ENCODE measurements around the gene RBM14.

The RBM14 gene

DNA sequence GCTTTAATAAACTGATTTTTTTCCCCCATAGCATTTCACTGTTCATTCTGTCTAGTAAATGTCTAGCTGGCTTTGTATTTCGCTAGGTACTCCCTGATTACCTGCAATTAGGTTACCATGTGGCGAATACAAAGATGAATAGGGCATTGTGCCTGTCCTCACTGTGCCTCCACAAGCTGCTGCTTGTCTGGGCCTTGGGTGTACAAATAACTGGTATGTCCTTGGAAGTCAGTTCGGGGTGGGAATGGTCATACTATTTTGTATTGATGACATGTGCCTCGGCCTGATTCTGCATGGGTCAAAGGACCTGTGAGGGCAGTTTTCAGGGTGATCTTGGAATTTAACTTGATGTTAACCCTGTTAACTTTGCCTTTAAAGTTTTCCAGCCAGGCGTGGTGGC, 33.5 kb downstream of the RBM14 start:
- Histone ChIP-seq H3K4me3 (ENCODE audit: low read depth in 1 of 2, low read length in 2 of 2) (no peak overlapping the region), H3K9me3 (ENCODE audit: insufficient read depth, low read length, severe bottlenecking) (no peaks in the 10 kb centered on the region), H3K9ac (ENCODE audit: low read depth, low read length) (no peak overlapping the region), H3K4me2 (ENCODE audit: insufficient read depth, low read length) (no peak overlapping the region), H3K36me3 (ENCODE audit: insufficient read depth, low read length) (peaks cover 84% of the 10 kb centered on the region), H3K27me3 (ENCODE audit: insufficient read depth, low read length, poor library complexity) (no peaks in the 10 kb centered on the region), H3K79me2 (ENCODE audit: insufficient read depth, low read length) (peaks cover 92% of the 10 kb centered on the region), H3K27ac (ENCODE audit: low read length) (no peak overlapping the region), H2AFZ (ENCODE audit: low read depth, low read length) (no peak overlapping the region), H3K4me1 (ENCODE audit: insufficient read depth, low read length) (0 out of 2 replicates have a peak, but pooled peaks cover 4% of the 10 kb centered on the region), H4K20me1 (ENCODE audit: insufficient read depth, low read length) (peaks cover 76% of the 10 kb centered on the region)
- TF ChIP-seq EZH2 (IDR thresholded peaks at IDR 0.05; ENCODE audit: borderline replicate concordance, low read depth, low read length, severe bottlenecking), result no peak
- TF ChIP-seq, protein P1, sequence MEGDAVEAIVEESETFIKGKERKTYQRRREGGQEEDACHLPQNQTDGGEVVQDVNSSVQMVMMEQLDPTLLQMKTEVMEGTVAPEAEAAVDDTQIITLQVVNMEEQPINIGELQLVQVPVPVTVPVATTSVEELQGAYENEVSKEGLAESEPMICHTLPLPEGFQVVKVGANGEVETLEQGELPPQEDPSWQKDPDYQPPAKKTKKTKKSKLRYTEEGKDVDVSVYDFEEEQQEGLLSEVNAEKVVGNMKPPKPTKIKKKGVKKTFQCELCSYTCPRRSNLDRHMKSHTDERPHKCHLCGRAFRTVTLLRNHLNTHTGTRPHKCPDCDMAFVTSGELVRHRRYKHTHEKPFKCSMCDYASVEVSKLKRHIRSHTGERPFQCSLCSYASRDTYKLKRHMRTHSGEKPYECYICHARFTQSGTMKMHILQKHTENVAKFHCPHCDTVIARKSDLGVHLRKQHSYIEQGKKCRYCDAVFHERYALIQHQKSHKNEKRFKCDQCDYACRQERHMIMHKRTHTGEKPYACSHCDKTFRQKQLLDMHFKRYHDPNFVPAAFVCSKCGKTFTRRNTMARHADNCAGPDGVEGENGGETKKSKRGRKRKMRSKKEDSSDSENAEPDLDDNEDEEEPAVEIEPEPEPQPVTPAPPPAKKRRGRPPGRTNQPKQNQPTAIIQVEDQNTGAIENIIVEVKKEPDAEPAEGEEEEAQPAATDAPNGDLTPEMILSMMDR (IDR thresholded peaks at IDR 0.05; ENCODE audit: borderline replicate concordance, extremely low read depth, low read length, poor library complexity, severe bottlenecking), result no peak
- ATAC-seq (ENCODE audit: insufficient read depth, low read depth), result no peak
- DNase-seq, result no peak

DNA sequence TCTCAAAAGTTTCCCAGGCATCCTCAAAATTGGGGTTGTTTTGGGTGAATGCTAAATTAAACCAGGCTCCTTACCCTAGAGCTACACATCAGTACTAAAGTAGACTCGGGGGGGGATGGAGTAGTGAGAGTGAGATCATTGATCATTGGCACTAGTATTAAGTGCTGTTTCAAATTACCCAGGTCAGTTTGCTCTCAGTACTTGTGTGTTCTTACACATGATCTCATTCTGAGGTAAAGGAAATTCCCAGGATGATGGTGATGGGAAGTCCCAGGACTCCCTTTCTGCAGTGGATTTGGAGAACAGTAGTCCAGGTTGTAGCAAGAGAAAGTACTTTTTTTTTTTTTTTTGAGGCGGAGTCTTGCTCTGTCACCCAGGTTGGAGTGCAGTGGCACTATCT, 34.6 kb downstream of the RBM14 start:
- Histone ChIP-seq H4K20me1 (ENCODE audit: insufficient read depth, low read length) (peaks cover 71% of the 10 kb centered on the region), H3K4me2 (ENCODE audit: insufficient read depth, low read length) (no peak overlapping the region), H3K79me2 (ENCODE audit: insufficient read depth, low read length) (peaks cover 89% of the 10 kb centered on the region), H2AFZ (ENCODE audit: low read depth, low read length) (no peak overlapping the region), H3K4me3 (ENCODE audit: low read depth in 1 of 2, low read length in 2 of 2) (no peak overlapping the region), H3K27ac (ENCODE audit: low read length) (no peak overlapping the region), H3K4me1 (ENCODE audit: insufficient read depth, low read length) (no peaks in the 10 kb centered on the region), H3K9me3 (ENCODE audit: insufficient read depth, low read length, severe bottlenecking) (no peaks in the 10 kb centered on the region), H3K9ac (ENCODE audit: low read depth, low read length) (no peak overlapping the region), H3K36me3 (ENCODE audit: insufficient read depth, low read length) (peaks cover 79% of the 10 kb centered on the region), H3K27me3 (ENCODE audit: insufficient read depth, low read length, poor library complexity) (no peaks in the 10 kb centered on the region)
- ATAC-seq (ENCODE audit: insufficient read depth, low read depth) (peak; percentile 15; the same call in 1 of the 3 replicates), DNase-seq (no peak)
- no peak for TF ChIP-seq EZH2 (IDR thresholded peaks at IDR 0.05; ENCODE audit: borderline replicate concordance, low read depth, low read length, severe bottlenecking)
- TF ChIP-seq, protein P1 (IDR thresholded peaks at IDR 0.05; ENCODE audit: borderline replicate concordance, extremely low read depth, low read length, poor library complexity, severe bottlenecking), result no peak

DNA sequence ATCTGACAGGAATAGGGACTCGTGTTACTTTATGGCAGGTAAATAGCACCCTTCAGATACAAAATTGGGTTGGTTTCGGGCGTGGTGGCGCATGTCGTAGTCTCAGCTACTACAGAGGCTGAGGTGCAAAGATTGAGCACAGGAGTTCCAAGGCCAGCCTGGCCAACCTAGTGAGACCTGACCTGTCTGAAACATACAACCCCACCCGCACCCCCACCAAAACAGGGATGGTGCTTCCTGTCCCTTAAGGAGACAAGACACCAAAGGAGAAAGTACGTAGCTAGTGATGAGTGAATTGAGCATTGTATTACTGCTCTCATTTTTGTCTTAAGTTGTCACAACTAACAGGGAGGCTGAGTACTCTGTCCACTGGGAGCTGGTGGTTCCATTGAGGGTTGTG, 36.2 kb downstream of the RBM14 start:
- peaks cover 87% of the 10 kb centered on the region for H3K79me2 ChIP-seq (ENCODE audit: insufficient read depth, low read length)
- H3K27ac ChIP-seq (ENCODE audit: low read length), result no peak overlapping the region
- DNase-seq (no peak), ATAC-seq (ENCODE audit: insufficient read depth, low read depth) (0 out of 3 replicates have a peak, but pooled peaks have one; percentile 10)
- no peak overlapping the region for H3K4me2 ChIP-seq (ENCODE audit: insufficient read depth, low read length)
- TF ChIP-seq EZH2 (IDR thresholded peaks at IDR 0.05; ENCODE audit: borderline replicate concordance, low read depth, low read length, severe bottlenecking), result no peak
- TF ChIP-seq, protein P1 (IDR thresholded peaks at IDR 0.05; ENCODE audit: borderline replicate concordance, extremely low read depth, low read length, poor library complexity, severe bottlenecking), result no peak
- no peak overlapping the region for H3K9ac ChIP-seq (ENCODE audit: low read depth, low read length)
- peaks cover 75% of the 10 kb centered on the region for H3K36me3 ChIP-seq (ENCODE audit: insufficient read depth, low read length)
- H2AFZ ChIP-seq (ENCODE audit: low read depth, low read length), result no peak overlapping the region
- H3K27me3 ChIP-seq (ENCODE audit: insufficient read depth, low read length, poor library complexity), result no peaks in the 10 kb centered on the region
- H4K20me1 ChIP-seq (ENCODE audit: insufficient read depth, low read length), result peaks cover 55% of the 10 kb centered on the region
- no peaks in the 10 kb centered on the region for H3K9me3 ChIP-seq (ENCODE audit: insufficient read depth, low read length, severe bottlenecking)
- H3K4me3 ChIP-seq (ENCODE audit: low read depth in 1 of 2, low read length in 2 of 2), result no peak overlapping the region
- no peaks in the 10 kb centered on the region for H3K4me1 ChIP-seq (ENCODE audit: insufficient read depth, low read length)

DNA sequence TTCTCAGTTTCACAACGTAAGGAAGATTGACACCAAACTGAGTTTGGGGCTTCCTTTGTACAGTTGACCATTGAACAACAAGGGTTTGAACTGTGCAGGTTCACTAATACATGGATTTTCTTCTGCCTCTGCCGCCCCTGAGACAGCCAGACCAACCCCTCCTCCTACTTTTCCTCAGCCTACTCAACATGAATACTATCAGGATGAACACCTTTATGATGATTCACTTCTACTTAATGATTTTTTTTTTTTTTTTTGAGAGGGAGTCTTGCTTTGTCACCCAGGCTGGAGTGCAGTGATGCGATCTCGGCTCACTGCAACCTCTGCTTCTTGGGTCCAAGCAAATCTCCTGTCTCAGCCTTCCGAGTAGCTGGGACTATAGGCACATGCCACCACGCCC, 36.7 kb downstream of the RBM14 start:
- H3K79me2 ChIP-seq (ENCODE audit: insufficient read depth, low read length), result peaks cover 86% of the 10 kb centered on the region

More for the DNA sequence above, 36.7 kb downstream of the RBM14 start:
- no peaks in the 10 kb centered on the region for H3K27me3 ChIP-seq (ENCODE audit: insufficient read depth, low read length, poor library complexity)
- H3K27ac ChIP-seq (ENCODE audit: low read length), result no peak overlapping the region
- TF ChIP-seq EZH2 (IDR thresholded peaks at IDR 0.05; ENCODE audit: borderline replicate concordance, low read depth, low read length, severe bottlenecking), result no peak
- TF ChIP-seq, protein P1 (IDR thresholded peaks at IDR 0.05; ENCODE audit: borderline replicate concordance, extremely low read depth, low read length, poor library complexity, severe bottlenecking), result no peak
- no peak overlapping the region for H3K4me2 ChIP-seq (ENCODE audit: insufficient read depth, low read length)
- peaks cover 77% of the 10 kb centered on the region for H3K36me3 ChIP-seq (ENCODE audit: insufficient read depth, low read length)
- H3K9me3 ChIP-seq (ENCODE audit: insufficient read depth, low read length, severe bottlenecking), result no peaks in the 10 kb centered on the region
- peaks cover 52% of the 10 kb centered on the region for H4K20me1 ChIP-seq (ENCODE audit: insufficient read depth, low read length)
- no peak overlapping the region for H3K4me3 ChIP-seq (ENCODE audit: low read depth in 1 of 2, low read length in 2 of 2)
- no peak for ATAC-seq (ENCODE audit: insufficient read depth, low read depth)
- H3K9ac ChIP-seq (ENCODE audit: low read depth, low read length), result no peak overlapping the region
- DNase-seq, result no peak
- no peaks in the 10 kb centered on the region for H3K4me1 ChIP-seq (ENCODE audit: insufficient read depth, low read length)
- no peak overlapping the region for H2AFZ ChIP-seq (ENCODE audit: low read depth, low read length)

All from DND-41 (cell line).